HG03064 (cell line): Measurements from ENCODE around the gene IFITM10.

Experiments
- ATAC-seq: cut with Tn5 transposase; IDR thresholded peaks from one replicate; pipeline ENCODE4 v1.9.1; 2021; ENCODE audit warnings: low read depth; ENCODE audit not compliant: unreplicated experiment

IFITM10 gene

DNA sequence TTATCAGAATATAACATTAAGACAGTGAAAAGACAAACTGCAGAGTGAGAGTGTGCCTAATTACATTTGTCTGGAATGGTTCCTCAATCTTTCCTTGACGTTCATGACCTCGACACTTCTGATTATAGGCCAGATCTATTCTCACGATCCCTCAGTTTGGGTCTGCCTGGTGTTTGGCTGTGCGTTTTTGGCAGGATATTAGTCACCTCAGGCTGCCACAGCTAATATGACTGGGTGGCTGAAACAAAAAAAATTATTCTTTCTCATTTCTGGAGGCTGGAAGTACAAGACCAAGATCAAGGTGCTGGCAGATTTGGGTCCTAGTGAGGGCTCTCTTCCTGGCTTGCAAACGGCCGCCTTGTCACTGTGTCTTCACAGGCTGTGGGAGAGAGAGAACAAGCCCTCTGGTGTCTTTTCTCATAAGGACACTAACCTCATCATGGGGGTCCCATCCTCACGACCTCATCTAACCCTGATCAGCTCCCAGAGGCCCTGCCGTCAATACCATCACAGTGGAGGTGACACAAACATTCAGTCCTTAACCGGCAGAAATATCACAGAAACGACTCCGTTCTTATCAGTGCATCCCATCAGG is 23.2 kb downstream of the IFITM10 start:
- ATAC-seq: no peak

DNA sequence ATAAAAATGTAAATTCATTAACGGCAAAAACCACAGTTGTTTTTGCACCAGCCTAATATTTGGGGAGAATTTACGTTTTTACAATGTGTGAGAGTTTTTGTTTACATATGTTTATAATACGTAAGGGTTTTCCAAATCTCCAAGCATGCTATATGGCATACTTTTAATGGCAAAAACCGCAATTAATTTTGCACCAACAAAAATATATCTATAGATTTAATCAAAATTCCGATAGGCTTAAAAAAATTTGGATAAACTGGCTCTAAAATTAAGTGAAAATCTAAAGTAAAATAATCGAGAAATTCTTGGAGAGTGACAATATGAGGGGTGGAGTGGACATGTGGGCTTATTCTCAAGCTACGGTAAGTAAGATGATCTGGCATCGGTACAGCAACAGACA is 30.6 kb downstream of the IFITM10 start:
- no peak for ATAC-seq

DNA sequence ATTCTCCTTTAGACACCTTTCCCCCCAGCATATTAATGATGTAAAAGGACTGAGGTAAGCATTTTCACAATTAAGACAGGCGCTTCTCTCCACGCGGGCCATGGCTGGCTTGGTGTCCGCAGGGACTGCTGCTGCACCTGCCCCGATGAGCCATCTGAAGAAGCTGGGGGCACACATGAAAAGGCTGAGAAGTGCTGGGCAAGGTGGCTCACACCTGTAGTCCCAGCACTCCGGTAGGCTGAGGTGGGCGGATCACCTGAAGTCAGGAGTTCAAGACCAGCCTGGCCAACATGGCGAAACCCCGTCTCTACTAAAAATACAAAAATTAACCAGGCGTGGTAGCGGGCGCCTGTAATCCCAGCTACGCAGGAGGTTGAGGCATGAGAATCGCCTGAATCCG is 32.1 kb downstream of the IFITM10 start:
- no peak for ATAC-seq

DNA sequence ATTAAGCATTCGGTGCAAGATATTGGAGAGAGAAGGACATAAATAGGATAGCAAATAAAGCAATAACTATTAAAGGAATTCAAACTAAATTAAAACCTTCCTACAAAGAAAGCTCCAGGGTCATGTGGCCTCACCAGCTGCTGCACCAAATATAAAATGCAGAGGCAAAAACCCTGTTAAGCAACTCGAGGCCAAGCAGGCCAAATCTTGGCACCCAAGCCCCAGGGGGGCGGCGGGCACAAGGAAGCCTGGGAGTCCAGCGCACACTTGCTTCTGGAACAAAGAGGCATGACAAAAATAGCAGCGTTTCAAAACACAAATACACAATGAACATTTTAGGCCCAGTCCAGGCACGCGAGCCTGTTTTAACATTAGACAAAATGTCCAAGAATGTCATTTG is 32.6 kb downstream of the IFITM10 start:
- ATAC-seq: no peak

DNA sequence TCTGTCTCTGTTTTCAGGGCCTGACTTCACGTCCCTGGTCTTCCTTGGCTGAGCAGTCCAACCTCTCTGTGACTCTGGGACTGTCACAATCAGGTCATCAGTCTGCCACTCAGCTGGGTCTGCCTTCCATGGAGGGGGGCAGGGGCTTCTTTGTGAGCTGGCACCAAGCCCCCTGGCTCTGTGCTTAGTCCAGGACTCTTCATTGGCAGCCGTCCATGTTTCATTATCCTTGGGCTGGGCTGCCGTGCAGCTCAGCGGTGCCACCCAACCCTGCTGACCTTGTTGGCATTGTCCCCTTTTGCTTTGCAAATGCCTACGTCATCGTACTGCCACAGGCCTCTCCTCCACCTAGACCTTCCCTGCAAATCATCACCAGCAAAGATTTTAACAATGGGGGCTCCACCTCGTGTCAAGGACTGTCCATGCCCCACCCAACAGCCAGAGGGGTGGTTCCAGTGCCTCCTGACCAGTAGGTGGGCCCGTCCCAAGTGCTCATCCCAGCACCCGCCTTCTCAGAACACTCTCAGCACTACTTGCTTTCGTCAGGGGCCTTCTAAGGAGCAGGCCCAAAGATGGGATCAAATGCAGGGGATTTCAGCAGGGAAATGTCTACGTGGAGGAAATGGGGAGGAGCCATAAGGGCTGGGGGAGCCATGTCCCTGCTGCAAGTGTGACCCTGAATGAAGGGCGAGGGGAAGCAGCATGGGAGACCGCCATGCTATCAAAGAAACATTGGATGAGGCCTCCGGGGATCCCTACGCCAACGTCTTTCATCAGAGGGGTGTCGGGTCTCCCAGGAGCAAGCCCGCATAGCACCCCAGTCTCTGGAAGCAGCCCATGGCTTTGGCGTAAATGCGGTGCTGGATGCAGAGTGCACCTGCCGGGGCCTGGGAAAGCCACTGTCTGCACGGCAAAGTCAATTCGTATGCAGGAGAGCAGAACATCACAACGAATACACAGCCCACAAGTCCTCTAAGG is 35.2 kb downstream of the IFITM10 start:
- ATAC-seq: no peak

DNA sequence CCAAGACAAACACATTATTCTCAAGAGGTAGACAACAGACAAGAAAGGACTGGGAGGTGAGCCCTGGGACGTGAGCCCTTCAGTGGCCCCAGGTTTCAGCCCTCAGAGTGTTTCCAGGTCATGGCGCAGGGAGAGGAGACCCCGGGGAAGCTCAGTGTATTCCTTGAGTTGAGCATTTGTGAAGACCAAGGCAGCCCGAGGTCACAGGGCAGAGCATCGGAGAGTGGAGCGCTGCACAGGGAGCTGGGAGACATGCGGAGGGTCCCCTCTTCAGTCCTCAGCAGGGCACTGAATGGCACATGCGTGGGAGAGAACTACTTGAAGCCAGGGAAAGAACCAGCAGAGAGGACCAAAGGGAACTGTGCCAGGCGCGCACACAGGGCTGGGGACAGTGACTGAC is 41.7 kb downstream of the IFITM10 start:
- ATAC-seq: no peak

DNA sequence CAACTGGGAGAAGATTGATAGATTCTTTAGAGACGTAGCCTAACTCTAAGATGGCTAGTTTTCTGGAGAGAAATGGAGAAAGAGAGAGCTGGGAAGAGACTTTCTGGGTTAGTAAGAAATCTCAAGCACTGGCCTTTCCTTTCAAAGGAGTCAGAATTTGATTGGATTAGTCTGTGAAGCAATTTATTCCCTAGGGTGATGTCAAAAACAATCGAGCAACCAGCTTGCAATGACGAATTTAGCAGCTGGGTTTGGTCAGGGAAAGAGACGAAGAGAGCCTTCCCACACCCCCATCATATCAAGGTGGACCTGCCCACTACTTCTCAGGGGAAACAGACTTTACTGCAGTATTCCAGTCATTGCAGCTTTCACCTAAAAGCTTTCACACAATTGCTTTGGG is 42.6 kb downstream of the IFITM10 start:
- ATAC-seq: no peak

DNA sequence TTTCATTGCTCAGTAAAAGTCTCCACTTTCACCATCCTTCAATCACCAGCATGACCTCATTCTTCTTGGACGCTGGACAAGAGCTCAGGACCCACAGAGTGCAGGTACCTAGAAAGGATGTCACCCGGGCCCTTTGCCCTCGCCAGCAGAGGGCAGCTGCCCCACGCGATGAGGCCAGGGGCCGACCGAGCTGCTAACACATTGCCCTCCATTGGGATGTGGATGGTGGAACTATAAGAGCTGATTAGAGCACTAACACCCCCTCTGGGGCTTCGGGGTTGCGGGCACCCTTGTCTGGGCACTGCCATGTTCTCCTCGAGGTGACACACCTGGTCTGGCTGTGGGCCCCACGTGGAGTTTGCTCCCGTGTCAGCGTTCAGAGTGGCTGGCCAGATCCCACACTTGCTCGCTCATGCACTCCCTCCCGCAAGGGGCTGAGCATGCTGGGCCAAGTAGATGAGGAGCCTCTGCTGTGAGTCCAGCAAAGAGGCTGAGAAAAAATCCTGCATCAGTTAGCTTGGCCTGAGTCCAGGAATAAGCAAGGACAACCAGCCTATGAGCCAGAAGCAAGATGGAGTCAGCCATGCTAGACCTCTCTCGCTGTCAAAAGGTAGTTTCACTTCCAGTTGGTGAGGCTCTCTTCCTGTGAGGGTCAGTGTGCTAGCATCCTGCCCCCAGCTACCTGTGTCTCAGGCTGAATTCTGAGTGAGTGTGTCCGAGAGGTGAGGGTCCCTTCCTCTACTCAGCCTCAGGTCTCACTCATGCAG is 43.6 kb downstream of the IFITM10 start:
- no peak for ATAC-seq

DNA sequence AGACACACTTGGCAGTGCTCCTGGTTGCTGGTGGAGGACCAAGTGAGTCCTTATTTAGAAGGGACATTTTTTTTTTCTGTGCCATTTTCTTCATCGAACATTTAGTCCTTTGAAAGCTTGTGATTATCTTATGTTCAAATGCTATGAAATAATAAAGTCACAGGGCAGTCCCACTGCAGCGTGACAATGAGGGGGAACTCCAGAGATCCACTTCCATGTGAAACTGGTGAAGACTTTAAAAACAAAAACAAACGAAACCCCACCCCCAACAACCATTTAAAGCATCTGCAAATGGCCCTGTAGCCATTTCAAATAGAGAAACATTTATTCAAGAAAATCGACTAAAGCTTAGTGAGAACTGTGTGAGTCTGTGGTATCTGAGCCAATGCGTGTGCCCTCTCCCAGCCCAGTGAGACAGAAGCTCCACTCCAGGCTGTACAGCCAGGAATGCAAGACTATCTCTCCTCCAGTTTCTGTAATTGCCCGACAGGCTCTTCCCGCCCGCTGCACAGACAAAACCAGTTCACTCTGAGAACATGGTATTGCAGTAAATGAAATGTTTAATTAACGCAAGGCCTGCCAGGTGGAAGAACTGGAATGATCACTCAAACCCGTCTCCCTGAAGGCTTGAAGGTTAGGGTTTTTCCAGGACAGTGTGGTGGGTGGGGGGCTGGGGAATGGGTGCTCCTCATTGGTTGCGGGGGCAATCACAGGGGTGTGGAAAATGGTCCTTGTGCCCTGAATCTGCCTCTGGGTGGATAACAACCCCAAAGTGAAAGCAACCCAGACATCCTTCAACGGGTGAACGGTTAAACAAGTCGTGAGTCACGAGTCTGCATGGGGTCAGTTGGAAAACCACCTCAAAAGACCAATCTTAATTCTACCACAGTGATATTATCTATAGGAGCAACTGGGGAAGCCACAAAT is 45.0 kb downstream of the IFITM10 start:
- ATAC-seq: no peak

DNA sequence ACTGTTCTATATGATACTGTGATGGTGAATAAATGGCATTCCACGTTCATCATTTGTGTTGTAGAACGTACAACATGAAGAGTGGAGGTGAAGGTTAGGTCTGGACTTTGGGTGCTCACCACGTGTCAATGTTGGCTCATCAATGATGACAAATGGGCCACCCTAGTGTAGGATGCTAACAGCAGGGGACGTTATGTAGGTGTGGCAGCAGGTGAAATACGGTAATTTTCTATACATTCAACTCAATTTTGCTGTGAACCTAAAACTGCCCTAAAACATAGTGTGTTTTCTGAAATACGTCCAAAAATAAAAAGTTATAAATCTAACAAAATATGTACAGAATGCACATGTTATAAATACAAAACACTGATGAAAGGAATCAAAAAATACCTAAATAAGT is 47.2 kb downstream of the IFITM10 start:
- no peak for ATAC-seq

DNA sequence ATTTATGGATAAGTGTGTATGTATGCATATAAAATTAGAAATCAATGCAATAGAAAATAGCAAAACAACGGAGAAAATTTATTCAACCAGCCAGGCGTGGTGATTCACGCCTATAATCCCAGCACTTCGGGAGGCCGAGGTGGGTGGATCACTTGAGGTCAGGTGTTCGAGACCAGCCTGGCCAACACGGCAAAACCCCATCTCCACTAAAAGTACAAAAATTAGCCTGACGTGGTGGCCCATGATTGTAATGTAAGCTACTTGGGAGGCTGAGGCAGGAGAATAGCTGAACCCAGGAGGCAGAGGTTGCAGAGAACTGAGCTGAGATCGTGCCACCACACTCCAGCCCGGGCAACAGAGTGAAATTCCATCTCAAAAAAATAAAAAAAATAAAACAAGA is 47.9 kb downstream of the IFITM10 start:
- ATAC-seq: no peak

DNA sequence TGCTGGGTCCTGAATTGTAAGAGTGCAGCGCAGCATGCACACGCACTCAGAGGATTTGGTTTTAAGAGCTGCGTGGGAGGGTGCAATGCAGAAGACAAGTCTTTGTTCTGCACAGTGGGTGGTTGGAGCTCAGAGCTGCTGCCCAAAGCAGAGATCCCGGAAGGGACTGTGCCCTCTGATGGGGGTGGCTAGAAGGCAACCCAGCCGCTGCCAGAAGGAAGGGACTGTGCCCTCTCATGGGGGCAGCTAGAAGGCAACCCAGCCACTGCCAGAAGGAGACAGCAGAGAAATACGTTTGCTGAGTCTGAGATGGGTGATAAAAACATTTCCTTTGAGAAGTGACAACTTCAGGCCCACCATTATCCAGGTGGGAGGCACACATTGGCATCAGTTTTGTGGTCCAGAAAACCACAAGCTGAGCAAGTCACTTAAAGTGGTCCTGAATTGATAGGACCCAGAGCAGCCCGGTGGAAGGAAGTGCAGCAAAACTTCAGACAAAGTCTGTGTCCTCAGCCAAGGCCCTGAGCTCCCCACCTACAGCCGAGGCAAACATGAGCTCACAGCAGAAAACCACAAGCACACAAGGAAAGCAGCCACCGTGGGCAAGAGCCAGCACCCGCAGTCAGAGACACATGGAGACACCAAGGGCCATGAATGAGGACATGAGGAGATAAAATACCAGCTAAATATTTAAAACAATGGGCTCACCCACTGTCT is 49.1 kb downstream of the IFITM10 start:
- ATAC-seq: no peak

DNA sequence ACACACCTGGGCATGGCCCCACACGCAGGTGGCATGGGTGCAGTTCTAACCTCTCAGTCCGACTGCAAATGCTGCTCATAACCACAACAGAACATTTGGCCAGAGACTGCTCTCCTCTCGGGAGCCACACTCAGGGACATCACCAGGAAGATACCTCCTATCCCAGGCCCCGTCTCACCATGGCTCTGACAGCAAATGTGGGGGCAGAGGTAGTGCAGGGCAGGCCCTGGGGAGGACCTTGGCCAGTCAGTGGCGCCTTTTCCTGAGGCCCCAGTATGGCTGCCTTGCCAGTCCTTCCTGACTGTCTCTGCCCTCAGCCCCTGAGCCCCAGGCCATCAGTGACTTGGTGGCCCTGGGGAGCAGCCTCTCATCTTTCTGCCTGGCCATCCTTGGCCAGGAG is 50.6 kb downstream of the IFITM10 start:
- no peak for ATAC-seq

DNA sequence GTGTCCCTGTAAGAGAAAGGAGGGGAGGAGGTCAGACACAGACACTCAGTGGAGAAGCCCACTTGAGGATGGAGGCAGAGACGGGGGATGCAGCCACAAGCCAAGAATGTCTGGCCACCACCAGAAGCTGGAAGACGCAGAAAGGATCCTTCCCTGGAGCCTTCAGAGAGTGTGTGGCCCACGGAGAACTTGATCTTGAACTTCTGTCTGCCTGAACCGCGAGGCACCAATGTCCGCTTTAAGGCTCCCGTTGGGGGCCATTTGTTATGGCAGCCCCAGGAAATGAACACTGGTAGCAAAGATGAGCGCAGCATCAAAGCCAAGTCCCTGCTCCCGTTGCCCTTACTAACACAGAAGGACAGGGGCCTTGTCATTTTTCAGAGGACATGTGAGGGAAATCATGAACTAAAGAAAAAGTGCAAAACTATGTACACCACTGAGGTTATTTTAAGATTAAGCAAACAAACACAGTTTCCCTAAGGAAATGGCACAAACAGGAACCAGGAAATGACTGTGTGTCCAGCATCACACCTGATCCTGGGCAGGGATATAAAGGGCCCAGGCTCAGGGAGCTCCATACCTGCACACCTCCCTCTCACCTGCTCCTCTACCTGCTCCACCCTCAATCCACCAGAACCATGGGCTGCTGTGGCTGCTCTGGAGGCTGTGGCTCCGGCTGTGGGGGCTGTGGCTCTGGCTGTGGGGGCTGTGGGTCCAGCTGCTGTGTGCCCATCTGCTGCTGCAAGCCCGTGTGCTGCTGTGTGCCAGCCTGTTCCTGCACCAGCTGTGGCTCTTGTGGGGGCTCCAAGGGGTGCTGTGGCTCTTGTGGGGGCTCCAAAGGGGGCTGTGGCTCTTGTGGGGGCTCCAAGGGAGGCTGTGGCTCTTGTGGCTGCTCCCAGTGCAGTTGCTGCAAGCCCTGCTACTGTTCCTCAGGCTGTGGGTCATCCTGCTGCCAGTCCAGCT is 53.5 kb downstream of the IFITM10 start, which contains the start of gene KRTAP5-6:
Gene KRTAP5-6 (plus strand): TSS at position 588 of the 963 bp plus-strand sequence. CDS start 51 bp downstream, at position 639.
- ATAC-seq: no peak

DNA sequence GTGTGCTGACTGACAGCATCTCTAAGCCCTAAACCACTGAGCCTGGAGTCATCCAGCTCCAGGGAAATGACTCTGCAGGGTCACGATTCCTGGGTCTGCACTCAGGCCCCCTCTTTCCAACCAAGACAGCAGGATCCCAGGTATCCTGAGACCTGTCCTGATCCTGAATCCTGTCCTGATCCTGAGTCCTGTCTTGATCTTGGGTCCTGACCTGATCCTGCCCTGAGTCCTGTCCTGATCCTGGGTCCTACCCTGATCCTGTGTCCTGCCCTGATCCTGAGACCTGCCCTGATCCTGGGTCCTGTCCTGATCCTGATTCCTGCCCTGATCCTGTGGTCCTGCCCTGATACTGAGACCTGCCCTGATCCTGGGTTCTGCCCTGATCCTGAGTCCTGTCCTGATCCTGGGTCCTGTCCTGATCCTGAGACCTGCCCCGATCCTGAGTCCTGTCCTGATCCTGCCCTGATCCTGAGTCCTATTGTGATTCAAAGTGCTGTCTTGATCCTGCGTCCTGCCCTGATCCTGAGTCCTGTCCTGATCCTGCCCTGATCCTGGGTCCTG is 54.8 kb downstream of the IFITM10 start:
- ATAC-seq: no peak

DNA sequence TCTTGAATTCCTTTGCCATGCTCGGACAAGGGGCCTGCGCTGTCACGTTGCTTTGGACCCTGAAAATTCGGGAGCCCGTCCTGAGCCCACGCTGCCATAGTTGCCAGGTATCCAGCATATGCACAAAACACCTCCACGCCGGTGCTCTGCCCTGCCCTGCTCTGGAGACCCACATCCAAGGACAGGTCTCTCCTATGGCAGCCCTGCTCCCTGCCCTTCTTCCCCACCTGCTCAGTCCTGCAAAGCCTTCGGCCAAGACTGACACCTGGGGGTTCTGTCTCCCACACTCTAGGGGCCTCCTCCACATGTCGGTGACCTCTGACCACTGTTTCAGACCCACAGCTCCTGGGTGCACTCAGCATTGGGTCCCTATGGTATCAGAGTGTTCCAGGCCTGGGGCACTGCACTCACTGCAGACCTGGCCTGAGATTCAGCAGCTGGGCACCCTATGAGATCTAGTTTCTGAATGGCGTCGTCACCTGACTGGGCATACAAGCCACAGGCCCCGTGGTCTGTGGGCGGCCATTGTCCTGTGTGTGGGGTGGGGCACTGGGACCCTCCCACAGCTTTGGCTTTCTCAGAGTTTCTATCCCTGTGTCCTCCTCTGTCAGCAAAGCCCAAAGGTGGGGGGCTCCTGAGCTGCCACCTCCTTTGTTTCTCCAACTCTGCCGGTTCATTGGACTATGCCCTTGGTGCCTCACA is 55.4 kb downstream of the IFITM10 start:
- ATAC-seq: no peak

DNA sequence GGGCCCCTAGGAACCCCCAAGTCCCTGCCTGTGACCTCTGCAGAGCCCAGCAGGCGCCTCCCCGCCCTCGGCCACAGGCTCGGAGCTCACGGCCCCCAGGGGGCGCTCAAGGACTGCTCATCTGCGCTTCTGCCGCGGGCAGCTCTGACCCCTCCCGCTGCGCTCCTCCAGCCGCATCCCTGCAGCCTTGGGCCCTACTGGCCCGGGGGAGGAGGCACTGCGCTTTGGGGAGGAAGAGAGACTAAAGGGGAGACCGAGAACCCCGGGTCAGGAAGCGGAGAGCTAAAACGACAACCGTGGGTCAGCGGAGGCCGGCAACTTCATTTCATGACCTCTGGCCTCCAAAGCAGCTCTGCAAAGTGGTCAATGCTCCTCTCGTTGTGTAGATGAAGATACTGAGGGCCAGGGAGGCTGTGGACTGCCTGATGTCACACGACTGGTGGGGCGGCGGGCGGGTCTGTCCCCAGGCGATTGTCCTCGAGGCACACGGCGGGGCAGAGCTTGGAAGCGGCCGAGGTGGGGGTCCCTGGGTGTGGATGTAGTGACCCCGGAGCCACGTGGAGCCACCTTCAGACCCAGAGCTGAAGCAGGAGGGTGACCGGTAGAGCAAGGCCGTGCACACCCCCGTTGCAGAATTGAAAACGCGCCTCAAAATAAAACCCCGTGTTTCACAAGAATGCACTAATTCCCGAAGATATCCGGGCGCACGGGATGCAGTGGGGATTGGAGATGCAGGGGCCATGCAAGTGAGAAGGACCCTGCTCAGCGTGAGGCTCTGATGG is 56.1 kb downstream of the IFITM10 start:
- no peak for ATAC-seq
